Stimulated activated CD4-positive, alpha-beta T cell treated with anti-CD3 and anti-CD28 coated beads, Interleukin-15, amount 100 ng/mL, for 24 hours (primary cell): ENCODE results near the gene RNF25.
A peak's percentile ranks its signal among the peaks of the same experiment; 100 is the strongest.

Experiments used
- DNase-seq: peaks from one replicate; pipeline ENCODE4 v3.0.0-alpha.2; 2020

The RNF25 gene

GRCh38 chr2:218671654-218672566 is at the start of gene RNF25, which contains the start of gene STK36:
Gene RNF25, minus strand, starts transcription at chr2:218672002. Its CDS starts 32 bp downstream, at chr2:218671970.
Gene STK36, plus strand, starts transcription at chr2:218672086. Its CDS starts 744 bp downstream, at chr2:218672830.
- peak; percentile 90 for DNase-seq

- DNase-seq: no peak
These were observed 49.7 kb upstream of the RNF25 start for GRCh38 chr2:218721488-218721887.

GRCh38 chr2:218720048-218721041 is 48.5 kb upstream of the RNF25 start:
- no peak for DNase-seq

- DNase-seq: no peak
These were observed 47.7 kb upstream of the RNF25 start for GRCh38 chr2:218719457-218719856.

GRCh38 chr2:218718058-218718457 is 46.3 kb upstream of the RNF25 start:
- DNase-seq: no peak

GRCh38 chr2:218717262-218717661 is 45.5 kb upstream of the RNF25 start:
- DNase-seq: no peak

- DNase-seq: no peak
These were observed 44.3 kb upstream of the RNF25 start for GRCh38 chr2:218716070-218716469.

GRCh38 chr2:218713922-218714321 is 42.1 kb upstream of the RNF25 start:
- DNase-seq: no peak

GRCh38 chr2:218711550-218711929 is 39.7 kb upstream of the RNF25 start:
- DNase-seq: no peak

- peak; percentile 99 for DNase-seq
These were observed 39.1 kb upstream of the RNF25 start, which contains the start of gene TTLL4 for GRCh38 chr2:218710687-218711549. Gene TTLL4, plus strand, starts transcription at chr2:218710835. Its CDS starts 26,842 bp downstream, at chr2:218737677.

- no peak for DNase-seq
These were observed 38.5 kb upstream of the RNF25 start for GRCh38 chr2:218710334-218710686.

- no peak for DNase-seq
These were observed 38.1 kb upstream of the RNF25 start for GRCh38 chr2:218709908-218710307.

- no peak for DNase-seq
These were observed 36.3 kb upstream of the RNF25 start for GRCh38 chr2:218708086-218708485.

GRCh38 chr2:218703341-218703740 is 31.5 kb upstream of the RNF25 start:
- DNase-seq: no peak

GRCh38 chr2:218701806-218702205 is 30.0 kb upstream of the RNF25 start:
- no peak for DNase-seq

GRCh38 chr2:218698885-218699284 is 27.1 kb upstream of the RNF25 start:
- DNase-seq: no peak

- DNase-seq: no peak
These were observed 22.8 kb upstream of the RNF25 start for GRCh38 chr2:218694405-218695145.

- no peak for DNase-seq
These were observed 19.4 kb upstream of the RNF25 start for GRCh38 chr2:218691234-218691633.

GRCh38 chr2:218687400-218688060 is 15.7 kb upstream of the RNF25 start:
- peak; percentile 47 for DNase-seq

GRCh38 chr2:218680061-218680460 is 8.3 kb upstream of the RNF25 start:
- DNase-seq: no peak

GRCh38 chr2:218679119-218679518 is 7.3 kb upstream of the RNF25 start:
- DNase-seq: no peak
